HepG2 (cell line): ENCODE results near the gene DPH7.

ENCODE experiments used
- CHD4 ChIP-seq: fragments of 200-600 bp; sonication (generic); IDR thresholded peaks from 2 replicates; pipeline ENCODE4 v1.7.0; 2017; ENCODE audit warnings: mild to moderate bottlenecking, low read length, borderline replicate concordance
- CREB1 ChIP-seq, 2 experiments: fragments of 450-650 bp in 1 of 2; IDR thresholded peaks; 2 replicates each; pipeline ENCODE4 v1.6.1; 2016 to 2017; ENCODE audit warnings: control low read depth in 1 of 2, mild to moderate bottlenecking in 1 of 2, missing compliant biosample characterization in 1 of 2, missing genetic modification characterization in 1 of 2
- MAX ChIP-seq: IDR thresholded peaks from 2 replicates; pipeline ENCODE4 v1.6.1; 2012; ENCODE audit warnings: inconsistent platforms
- NCOA1 ChIP-seq: sonication (generic); formaldehyde crosslinking; IDR thresholded peaks from 2 replicates; pipeline ENCODE4 v1.9.0; 2021; ENCODE audit warnings: missing genetic modification reagents
- SP4 ChIP-seq: sonication (generic); formaldehyde crosslinking; IDR thresholded peaks from 2 replicates; pipeline ENCODE4 v1.8.1; 2023; ENCODE audit warnings: mild to moderate bottlenecking, missing genetic modification reagents
- TAF1 ChIP-seq: sonication (generic); formaldehyde crosslinking; IDR thresholded peaks from 2 replicates; pipeline ENCODE4 v1.4.0; 2020; ENCODE audit warnings: missing genetic modification reagents
- ZBTB1 ChIP-seq: sonication (generic); formaldehyde crosslinking; IDR thresholded peaks from 2 replicates; pipeline ENCODE4 v1.4.0; 2020; ENCODE audit warnings: missing genetic modification reagents, borderline replicate concordance
- ZNF343 ChIP-seq: sonication (generic); formaldehyde crosslinking; IDR thresholded peaks from 2 replicates; pipeline ENCODE4 v1.4.0; 2020; ENCODE audit warnings: mild to moderate bottlenecking, missing genetic modification reagents
- ZNF558 ChIP-seq: sonication (generic); formaldehyde crosslinking; IDR thresholded peaks from 2 replicates; pipeline ENCODE4 v1.9.0; 2022; ENCODE audit warnings: mild to moderate bottlenecking, missing genetic modification reagents, borderline replicate concordance
- TF ChIP-seq, protein P1 (sequence below), 2 experiments: sonication (generic) in 1 of 2; formaldehyde crosslinking in 1 of 2; IDR thresholded peaks; 2 replicates each; pipeline versions ENCODE4 v1.4.0 to v1.6.1; 2018 to 2020; ENCODE audit warnings: missing genetic modification reagents in 2 of 2, borderline replicate concordance in 1 of 2, low read depth in 1 of 2, mild to moderate bottlenecking in 1 of 2, missing biosample characterization in 1 of 2

GRCh38 chr9:137570566-137570965, 8.2 kb downstream of the DPH7 start:
- TF ChIP-seq CHD4 (no peak), CREB1 (IDR thresholded peaks at IDR 0.05) (no peak), CREB1 (CRISPR knock-in tag; IDR thresholded peaks at IDR 0.05) (no peak), NCOA1 (no peak), ZNF558 (CRISPR knock-in tag) (no peak), ZBTB1 (CRISPR knock-in tag) (no peak), ZNF343 (CRISPR knock-in tag) (no peak), TAF1 (CRISPR knock-in tag) (no peak), MAX (no peak), SP4 (CRISPR knock-in tag) (no peak)
- TF ChIP-seq, protein P1, sequence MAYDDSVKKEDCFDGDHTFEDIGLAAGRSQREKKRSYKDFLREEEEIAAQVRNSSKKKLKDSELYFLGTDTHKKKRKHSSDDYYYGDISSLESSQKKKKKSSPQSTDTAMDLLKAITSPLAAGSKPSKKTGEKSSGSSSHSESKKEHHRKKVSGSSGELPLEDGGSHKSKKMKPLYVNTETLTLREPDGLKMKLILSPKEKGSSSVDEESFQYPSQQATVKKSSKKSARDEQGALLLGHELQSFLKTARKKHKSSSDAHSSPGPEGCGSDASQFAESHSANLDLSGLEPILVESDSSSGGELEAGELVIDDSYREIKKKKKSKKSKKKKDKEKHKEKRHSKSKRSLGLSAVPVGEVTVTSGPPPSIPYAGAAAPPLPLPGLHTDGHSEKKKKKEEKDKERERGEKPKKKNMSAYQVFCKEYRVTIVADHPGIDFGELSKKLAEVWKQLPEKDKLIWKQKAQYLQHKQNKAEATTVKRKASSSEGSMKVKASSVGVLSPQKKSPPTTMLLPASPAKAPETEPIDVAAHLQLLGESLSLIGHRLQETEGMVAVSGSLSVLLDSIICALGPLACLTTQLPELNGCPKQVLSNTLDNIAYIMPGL (CRISPR knock-in tag; IDR thresholded peaks at IDR 0.05; ENCODE audit: borderline replicate concordance in 1 of 2, low read depth in 1 of 2) = no peak
